AG09309 (cell line): Measurements from ENCODE around the gene ACTR8.

Experiments
- DNase-seq: peaks from one replicate; pipeline ENCODE4 v3.0.0-alpha.2; 2010; ENCODE audit warnings: low read depth
- H3K4me3 ChIP-seq: 2 replicates; pipeline ENCODE4 v1.5.1; 2011; ENCODE audit warnings: mild to moderate bottlenecking, low read depth, low read length, moderate library complexity; ENCODE audit not compliant: control insufficient read depth
- TF ChIP-seq, protein P1 (sequence below): IDR thresholded peaks from 2 replicates; pipeline ENCODE4 v1.5.1; 2011; ENCODE audit warnings: mild to moderate bottlenecking, low read depth, low read length, inconsistent platforms; ENCODE audit not compliant: insufficient read depth, control insufficient read depth; ENCODE audit errors: missing control alignments

Gene ACTR8

GRCh38 chr3:53821631-53822121 is 60.3 kb downstream of the ACTR8 start:
- DNase-seq = no peak
- no peak overlapping the region for H3K4me3 ChIP-seq
- TF ChIP-seq, protein P1, sequence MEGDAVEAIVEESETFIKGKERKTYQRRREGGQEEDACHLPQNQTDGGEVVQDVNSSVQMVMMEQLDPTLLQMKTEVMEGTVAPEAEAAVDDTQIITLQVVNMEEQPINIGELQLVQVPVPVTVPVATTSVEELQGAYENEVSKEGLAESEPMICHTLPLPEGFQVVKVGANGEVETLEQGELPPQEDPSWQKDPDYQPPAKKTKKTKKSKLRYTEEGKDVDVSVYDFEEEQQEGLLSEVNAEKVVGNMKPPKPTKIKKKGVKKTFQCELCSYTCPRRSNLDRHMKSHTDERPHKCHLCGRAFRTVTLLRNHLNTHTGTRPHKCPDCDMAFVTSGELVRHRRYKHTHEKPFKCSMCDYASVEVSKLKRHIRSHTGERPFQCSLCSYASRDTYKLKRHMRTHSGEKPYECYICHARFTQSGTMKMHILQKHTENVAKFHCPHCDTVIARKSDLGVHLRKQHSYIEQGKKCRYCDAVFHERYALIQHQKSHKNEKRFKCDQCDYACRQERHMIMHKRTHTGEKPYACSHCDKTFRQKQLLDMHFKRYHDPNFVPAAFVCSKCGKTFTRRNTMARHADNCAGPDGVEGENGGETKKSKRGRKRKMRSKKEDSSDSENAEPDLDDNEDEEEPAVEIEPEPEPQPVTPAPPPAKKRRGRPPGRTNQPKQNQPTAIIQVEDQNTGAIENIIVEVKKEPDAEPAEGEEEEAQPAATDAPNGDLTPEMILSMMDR = no peak

GRCh38 chr3:53820756-53821580 is 61.0 kb downstream of the ACTR8 start:
- no peak for DNase-seq
- TF ChIP-seq, protein P1 = no peak
- no peak overlapping the region for H3K4me3 ChIP-seq

DNA sequence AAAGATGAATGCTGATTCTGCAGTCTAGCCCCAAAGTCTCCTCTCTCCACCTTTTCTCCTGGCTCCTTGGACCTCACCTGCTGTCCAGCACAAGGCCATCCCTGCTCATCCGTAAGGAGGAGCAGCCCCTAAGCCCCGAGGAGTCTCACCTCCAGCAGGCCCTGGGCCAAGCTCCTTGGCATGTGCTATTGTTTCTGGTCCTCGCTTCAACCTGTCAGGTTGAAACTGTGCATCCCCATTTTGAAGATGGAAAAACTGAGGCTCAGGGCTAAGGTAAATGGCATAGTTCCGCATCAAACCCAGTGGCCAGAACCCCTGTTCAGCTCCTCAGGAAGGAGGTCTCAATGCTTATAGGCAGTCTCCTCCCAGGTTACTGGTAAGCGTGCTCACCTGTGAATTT is 61.9 kb downstream of the ACTR8 start:
- no peak overlapping the region for H3K4me3 ChIP-seq
- no peak for DNase-seq
- TF ChIP-seq, protein P1 = no peak

DNA sequence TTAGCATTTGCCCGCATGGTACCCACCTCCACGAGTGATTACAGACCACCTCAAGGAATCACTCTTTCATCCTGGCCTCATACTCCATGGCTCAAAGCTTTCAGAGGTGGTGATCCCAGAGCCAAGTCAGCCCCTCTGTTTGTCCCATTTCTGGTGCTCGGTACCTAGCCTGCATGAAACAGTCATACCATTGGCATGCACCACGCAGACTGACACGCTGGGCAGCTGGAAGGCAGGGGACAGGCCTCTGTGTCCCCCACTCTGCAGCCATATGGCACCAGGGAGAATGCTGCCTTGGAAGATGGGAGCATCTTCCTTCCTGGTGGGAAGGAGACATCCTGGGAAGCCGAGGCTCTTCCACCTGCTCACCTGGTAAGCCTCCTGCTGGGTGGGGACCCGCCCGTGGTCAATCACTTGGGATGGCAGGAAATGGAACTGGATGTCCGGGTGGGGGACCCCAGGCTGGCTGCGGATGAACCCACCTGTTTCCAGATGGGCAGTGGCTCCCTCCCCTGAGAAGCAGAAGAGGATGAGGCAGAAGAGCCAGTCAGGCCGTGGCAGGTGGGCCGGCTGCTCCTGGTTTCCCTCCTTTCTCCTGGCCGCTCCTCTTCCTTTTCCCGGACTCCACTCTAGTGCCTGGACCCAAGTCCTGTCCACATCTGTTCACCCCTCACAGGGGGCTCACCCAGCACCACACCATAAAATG is 62.6 kb downstream of the ACTR8 start:
- TF ChIP-seq, protein P1 = no peak
- no peak overlapping the region for H3K4me3 ChIP-seq
- no peak for DNase-seq

DNA sequence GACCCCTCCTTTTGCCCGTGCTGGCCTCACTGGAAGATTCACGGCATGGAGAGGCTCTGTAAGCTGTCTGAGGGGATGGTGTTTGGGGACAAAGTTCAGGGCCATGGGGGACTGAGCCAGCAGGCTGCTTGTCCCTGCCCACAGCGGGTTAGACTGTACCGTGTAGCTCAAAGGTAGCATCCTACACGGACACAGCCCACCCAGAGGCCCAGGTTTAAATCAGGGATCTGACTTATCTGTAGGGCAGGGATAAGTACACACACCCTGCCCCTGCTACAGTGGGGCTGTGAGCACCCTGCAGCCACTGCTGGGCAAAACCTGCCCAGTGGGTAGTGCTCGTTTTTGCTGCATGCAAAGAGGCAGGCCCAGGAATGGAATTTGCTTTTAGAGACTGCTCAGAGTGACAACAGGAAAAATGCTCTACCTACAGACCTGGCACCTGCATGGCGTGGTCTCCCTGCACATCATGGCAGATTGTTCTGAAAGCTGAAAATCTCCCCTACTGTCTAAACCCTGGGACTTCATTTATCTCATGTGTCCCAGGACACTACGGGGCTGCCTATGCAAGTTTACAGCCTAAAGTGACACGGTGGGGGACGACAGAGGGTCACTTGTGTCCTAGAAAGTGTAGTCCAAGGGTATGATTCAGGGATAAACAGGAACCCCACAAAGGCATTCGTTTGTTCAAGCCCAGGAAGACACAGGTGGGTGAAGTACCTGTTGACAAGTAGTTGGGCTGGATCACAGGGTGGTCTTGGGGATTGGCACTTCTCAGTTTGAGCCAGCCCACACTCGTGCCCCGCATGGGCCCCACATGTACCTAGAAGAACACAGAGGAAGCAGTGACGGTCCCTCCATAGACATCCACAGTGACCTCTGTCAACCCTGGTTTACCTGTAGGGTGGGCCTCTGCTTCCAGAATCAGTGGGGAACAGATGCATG is 63.5 kb downstream of the ACTR8 start:
- TF ChIP-seq, protein P1 = no peak
- no peak for DNase-seq
- no peak overlapping the region for H3K4me3 ChIP-seq

- no peak for DNase-seq
- TF ChIP-seq, protein P1 = no peak
- H3K4me3 ChIP-seq = no peak overlapping the region
Measured at GRCh38 chr3:53817809-53818208, 64.1 kb downstream of the ACTR8 start.
